IgD-negative memory B cell (primary cell): Measurements from ENCODE around the gene ZNF580. TPM values are rescaled to one million over a fixed set of nuclear protein-coding genes. Genes with fewer than 3 reads are reported as not detected.

Experiments used
- H3K27ac Mint-ChIP-seq, 3 donors: one replicate each; pipeline ENCODE4 v1.8.0; 2020 to 2022; ENCODE audit warnings: mild to moderate bottlenecking in 3 of 3, mixed read lengths in 3 of 3, moderate library complexity in 1 of 3
- H3K27me3 Mint-ChIP-seq: one replicate; pipeline ENCODE4 v1.8.0; 2021; ENCODE audit warnings: mixed read lengths
- H3K36me3 Mint-ChIP-seq: one replicate; pipeline ENCODE4 v1.8.0; 2020; ENCODE audit warnings: mild to moderate bottlenecking, mixed read lengths
- H3K4me1 Mint-ChIP-seq, 3 donors: one replicate each; pipeline ENCODE4 v1.8.0; 2020 to 2022; ENCODE audit warnings: mixed read lengths in 3 of 3, mild to moderate bottlenecking in 1 of 3
- H3K4me3 Mint-ChIP-seq, 4 donors: one replicate each; pipeline ENCODE4 v1.8.0; 2020 to 2022; ENCODE audit warnings: mild to moderate bottlenecking in 4 of 4, mixed read lengths in 4 of 4, moderate library complexity in 3 of 4
- H3K9me3 Mint-ChIP-seq, 3 donors: one replicate each; pipeline ENCODE4 v1.8.0; 2020 to 2021; ENCODE audit warnings: mixed read lengths in 3 of 3, mild to moderate bottlenecking in 1 of 3
- polyA plus RNA-seq: library from polyadenylated mRNA; unstranded; fragments of 300-500 nt; fragmentation: Illumina TruSeq; gene quantifications from one replicate; pipeline ENCODE4 v1.2.3, GENCODE V29; 2021

ZNF580 gene
- polyA plus RNA-seq, 1 donor from 2014 or later: 38.4 TPM

DNA sequence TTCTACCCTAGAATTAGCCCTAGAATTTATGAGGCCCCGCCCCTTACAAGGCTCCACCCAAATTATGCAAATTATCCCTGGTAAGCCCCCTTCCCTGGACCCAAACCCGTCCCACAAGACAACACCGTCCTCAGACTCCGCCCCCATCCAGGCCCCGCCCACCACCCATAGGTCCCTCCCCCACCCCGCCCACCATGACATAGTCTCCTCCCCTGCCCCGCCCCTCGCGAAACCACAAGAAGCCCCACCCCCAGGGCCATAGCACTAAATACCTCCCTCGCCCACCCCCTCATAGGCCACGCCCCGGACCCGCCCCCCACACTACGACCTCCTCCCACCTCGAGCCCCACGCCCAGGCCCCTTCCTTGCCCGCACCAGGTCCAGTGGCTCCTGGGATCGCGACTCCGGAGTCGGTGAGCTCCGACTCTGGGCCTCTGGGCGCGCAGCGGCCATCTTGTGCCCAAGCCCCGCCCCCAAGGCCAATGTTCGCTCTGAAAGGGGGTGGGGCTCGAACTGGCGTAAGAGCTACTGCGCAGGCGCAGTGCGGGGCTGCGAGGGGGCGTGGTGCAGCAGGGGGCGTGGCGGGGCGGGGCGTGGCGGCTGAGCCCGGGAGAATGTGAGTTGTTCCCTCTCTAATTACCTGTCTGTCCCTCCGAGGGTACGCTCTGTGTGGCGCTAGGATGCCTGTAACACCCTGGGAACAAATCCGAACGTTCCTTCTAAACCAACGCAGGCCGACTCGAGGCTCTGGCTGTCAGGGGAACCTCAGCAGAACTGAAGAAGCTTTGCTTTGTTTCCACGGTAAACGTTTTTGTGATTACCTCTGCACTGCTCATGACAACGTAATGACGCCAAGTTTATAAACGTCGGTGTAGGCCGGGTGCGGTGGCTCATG, 16.4 kb upstream of the ZNF580 start, which contains the start of gene ZNF784:
Gene ZNF784, minus strand, starts transcription at position 458 of the 895 bp plus-strand sequence. Its CDS starts 5 bp downstream, at position 453.
- Mint-ChIP-seq H3K27ac (peak within 1 kb of the TSS; percentile 94 to 97 (median 97)), H3K4me3 (peak within 1 kb of the TSS; percentile 85 to 99 (median 96))

DNA sequence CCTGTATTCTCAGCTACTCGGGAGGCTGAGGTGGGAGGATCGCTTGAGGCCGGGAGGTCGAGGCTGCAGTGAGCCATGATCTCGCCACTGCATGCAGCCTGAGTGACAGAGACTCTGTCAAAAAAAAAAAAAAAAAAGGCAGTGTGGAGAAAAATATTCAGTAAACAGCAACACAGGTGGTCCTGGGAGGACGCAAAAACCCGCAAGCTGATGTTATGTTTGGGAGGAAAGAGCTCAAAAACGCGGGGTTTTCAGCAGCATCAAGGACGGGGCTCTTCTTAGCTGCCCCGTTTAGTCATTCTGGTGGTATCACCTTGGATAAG, 15.8 kb upstream of the ZNF580 start:
- Mint-ChIP-seq H3K4me1 (peaks cover 6 to 10% (median 6%) of the 10 kb centered on the region in 3 donors), H3K27ac (peak overlapping the region; percentile 94 to 97 (median 97)), H3K9me3 (no peaks in the 10 kb centered on the region), H3K4me3 (peak overlapping the region; percentile 85 to 99 (median 96)), H3K27me3 (no peaks in the 10 kb centered on the region), H3K36me3 (peaks cover 2% of the 10 kb centered on the region)

More for the DNA sequence above, 16.4 kb upstream of the ZNF580 start, which contains the start of gene ZNF784:
- H3K4me1 Mint-ChIP-seq: peaks cover 6 to 14% (median 6%) of the 10 kb centered on the region in 3 donors
- no peaks in the 10 kb centered on the region for H3K9me3 Mint-ChIP-seq
- peaks cover 2% of the 10 kb centered on the region for H3K36me3 Mint-ChIP-seq
- H3K27me3 Mint-ChIP-seq: no peaks in the 10 kb centered on the region

DNA sequence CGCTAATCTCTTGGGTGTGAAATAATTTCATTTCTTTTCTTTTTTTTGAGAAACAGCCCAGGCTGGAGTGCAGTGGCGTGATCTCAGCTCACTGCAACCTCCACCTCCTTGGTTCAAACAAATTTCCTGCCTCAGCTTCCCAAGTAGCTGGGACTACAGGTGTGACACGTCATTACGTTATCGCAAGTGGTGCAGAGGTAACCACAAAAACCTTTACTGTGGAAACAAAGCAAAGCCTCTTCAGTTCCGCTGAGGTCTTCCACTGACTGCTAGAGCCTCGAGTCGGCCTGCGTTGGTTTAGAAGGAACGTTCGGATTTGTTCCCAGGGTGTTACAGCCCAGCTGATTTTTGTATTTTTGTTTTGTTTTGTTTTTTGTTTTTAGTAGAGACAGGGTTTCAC, 14.5 kb upstream of the ZNF580 start:
- peak overlapping the region in 2 of 3 donors; percentile 43 to 72 for H3K27ac Mint-ChIP-seq
- H3K4me3 Mint-ChIP-seq: peak overlapping the region in 2 of 4 donors; percentile 22 to 25
- H3K4me1 Mint-ChIP-seq: peaks cover 2 to 11% (median 7%) of the 10 kb centered on the region in 3 donors
- no peaks in the 10 kb centered on the region for H3K27me3 Mint-ChIP-seq
- no peaks in the 10 kb centered on the region for H3K9me3 Mint-ChIP-seq
- peaks cover 2% of the 10 kb centered on the region for H3K36me3 Mint-ChIP-seq

DNA sequence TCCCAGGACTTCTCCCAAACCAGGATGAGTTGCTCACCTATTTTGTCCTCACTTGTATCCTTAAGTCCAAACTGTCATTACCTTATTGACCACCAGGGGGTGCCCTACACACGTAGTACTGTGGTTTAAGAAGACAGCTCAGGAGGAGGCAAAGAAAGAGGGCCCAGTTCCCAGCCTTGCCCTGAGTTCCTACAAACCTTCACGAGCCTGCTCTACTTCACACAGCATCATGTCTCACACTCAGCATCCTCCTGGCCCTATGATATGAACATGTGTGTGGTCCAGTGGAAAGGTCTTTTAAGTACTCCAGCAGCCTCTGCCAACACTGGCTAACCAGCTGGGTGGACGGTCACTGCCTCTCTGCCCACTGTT, 8.4 kb upstream of the ZNF580 start:
- Mint-ChIP-seq H3K9me3 (no peaks in the 10 kb centered on the region), H3K36me3 (peaks cover 6% of the 10 kb centered on the region), H3K4me1 (peaks cover 16 to 38% (median 36%) of the 10 kb centered on the region in 3 donors), H3K27ac (peak overlapping the region; percentile 64 to 76 (median 70)), H3K27me3 (no peaks in the 10 kb centered on the region), H3K4me3 (peak overlapping the region in 3 of 4 donors; percentile 63 to 71 (median 67))

DNA sequence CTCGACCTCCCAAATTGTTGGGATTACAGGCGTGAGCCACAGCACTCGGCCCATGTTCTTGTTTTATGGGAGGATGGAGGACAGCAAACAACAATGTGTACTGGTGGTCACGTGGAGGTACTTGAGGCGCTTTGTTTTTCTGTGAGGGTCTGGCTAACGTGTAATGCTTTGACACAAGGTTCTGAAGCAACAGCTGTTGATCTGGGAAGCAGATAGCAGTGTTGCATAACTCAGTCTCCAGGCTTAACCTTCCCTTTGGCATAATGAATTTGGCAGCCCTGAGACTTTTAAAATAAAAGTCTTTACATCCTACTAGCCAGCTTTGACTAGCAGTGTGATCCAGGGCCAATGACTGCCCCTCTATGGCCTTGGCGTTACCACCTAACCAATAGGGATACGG, 6.9 kb upstream of the ZNF580 start:
- Mint-ChIP-seq H3K27ac (peak overlapping the region in 2 of 3 donors; percentile 99), H3K36me3 (peaks cover 6% of the 10 kb centered on the region), H3K4me1 (peaks cover 21 to 45% (median 41%) of the 10 kb centered on the region in 3 donors), H3K4me3 (peak overlapping the region; percentile 33 to 99 (median 98)), H3K9me3 (no peaks in the 10 kb centered on the region), H3K27me3 (no peaks in the 10 kb centered on the region)

DNA sequence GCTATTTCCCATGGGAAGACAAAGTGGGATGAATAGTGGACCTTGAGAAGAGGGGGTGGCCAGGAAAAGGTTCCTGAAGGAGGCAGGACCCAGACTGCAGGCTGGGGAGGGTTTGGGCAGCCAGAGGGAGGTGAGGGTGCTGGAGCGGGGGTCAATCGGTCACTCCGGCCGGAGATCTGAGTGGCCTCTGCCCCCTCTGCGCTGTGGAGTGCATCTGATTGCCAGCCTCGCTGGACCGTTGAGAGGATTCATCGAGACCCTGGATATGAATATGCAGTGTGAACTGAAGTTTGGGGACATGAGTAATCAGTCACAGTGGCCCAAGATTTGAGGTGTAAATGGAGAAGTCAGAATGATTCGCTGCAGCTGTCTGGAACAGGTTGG, 5.5 kb upstream of the ZNF580 start:
- Mint-ChIP-seq H3K36me3 (peaks cover 8% of the 10 kb centered on the region), H3K4me1 (peaks cover 21 to 54% (median 51%) of the 10 kb centered on the region in 3 donors), H3K27ac (peak overlapping the region; percentile 99 to 100 (median 99)), H3K4me3 (peak overlapping the region; percentile 96 to 99 (median 98)), H3K9me3 (peaks cover 0 to 2% (median 0%) of the 10 kb centered on the region in 3 donors), H3K27me3 (no peaks in the 10 kb centered on the region)

DNA sequence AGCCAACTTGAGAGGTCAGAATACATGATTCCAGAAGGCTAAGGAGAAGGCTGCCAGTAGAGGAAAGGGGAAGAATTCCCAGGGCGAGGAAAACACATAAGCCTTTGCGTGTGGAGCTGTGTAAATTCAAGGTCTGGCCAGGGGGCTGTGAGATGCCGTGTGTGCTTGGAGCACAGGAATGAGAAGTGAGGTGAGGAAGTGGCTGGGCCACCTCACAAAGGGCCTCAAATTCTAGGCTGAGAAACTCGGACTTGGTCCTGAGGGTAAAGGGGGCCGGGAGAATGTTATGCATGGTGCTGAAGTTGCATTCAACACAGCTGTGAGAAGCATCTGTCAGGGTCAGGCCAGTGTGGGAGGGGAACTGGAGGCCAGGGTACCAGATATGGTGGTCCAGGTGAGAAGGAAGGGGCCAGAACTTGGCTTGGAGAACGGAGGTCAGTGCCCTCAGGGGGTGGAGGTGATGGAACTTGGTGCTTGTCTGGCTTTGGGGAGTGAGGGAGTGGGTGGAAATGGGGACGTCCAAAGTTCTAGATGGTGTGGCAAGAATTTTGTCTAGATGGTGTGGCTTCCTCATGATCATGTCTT, 4.9 kb upstream of the ZNF580 start:
- Mint-ChIP-seq H3K4me3 (peak overlapping the region; percentile 96 to 99 (median 98)), H3K27me3 (no peaks in the 10 kb centered on the region), H3K9me3 (peaks cover 0 to 2% (median 0%) of the 10 kb centered on the region in 3 donors), H3K4me1 (peaks cover 21 to 57% (median 53%) of the 10 kb centered on the region in 3 donors), H3K36me3 (peaks cover 8% of the 10 kb centered on the region), H3K27ac (peak overlapping the region; percentile 99 to 100 (median 99))

DNA sequence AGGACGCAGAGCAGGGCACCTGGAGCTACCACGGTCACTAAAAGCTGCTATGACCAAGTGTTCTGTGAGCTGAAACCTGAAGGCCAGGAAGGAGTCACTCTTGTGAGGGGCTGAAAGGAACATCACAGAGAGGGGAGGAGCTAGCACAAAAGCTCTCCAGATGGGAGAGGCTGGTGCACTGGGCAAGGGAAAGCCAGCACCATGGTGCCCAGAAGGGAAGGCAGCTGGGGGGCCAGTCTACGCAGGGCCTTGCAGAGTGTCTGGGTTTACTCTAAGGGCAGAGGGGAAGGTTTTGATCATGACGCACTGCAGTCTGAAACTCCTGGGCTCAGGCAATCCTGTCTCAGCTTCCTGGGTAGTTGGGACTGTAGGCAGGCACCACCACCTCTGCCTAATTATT, 4.1 kb upstream of the ZNF580 start:
- Mint-ChIP-seq H3K36me3 (peaks cover 8% of the 10 kb centered on the region), H3K4me3 (peak overlapping the region; percentile 96 to 99 (median 98)), H3K27me3 (no peaks in the 10 kb centered on the region), H3K9me3 (peaks cover 0 to 2% (median 0%) of the 10 kb centered on the region in 3 donors), H3K27ac (peak overlapping the region; percentile 59 to 99 (median 99)), H3K4me1 (peaks cover 21 to 54% (median 51%) of the 10 kb centered on the region in 3 donors)

DNA sequence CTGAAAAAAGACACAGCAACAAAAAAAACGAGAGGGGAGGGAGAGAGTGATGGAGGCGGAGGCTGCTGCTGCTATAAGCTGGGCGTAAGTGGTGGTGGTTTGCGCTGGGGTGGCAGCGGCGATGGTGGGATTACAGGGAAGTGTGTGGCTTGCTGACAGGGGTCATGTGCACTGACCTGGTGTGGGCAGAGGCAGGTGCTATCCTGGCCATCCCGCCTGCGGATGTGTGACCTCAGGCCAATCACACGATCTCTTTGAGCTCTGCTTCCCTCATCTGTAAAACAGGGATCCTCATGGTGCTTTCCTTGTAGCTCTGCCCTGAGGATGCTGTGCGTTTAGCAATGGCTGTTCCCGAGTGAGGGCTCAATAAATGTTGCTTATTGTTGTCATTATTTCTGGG, 3.3 kb upstream of the ZNF580 start:
- Mint-ChIP-seq H3K9me3 (peaks cover 0 to 2% (median 0%) of the 10 kb centered on the region in 3 donors), H3K27me3 (no peaks in the 10 kb centered on the region), H3K27ac (peak overlapping the region in 2 of 3 donors; percentile 73 to 99), H3K36me3 (peaks cover 8% of the 10 kb centered on the region), H3K4me1 (peaks cover 20 to 48% (median 47%) of the 10 kb centered on the region in 3 donors), H3K4me3 (peak overlapping the region; percentile 12 to 96 (median 70))

DNA sequence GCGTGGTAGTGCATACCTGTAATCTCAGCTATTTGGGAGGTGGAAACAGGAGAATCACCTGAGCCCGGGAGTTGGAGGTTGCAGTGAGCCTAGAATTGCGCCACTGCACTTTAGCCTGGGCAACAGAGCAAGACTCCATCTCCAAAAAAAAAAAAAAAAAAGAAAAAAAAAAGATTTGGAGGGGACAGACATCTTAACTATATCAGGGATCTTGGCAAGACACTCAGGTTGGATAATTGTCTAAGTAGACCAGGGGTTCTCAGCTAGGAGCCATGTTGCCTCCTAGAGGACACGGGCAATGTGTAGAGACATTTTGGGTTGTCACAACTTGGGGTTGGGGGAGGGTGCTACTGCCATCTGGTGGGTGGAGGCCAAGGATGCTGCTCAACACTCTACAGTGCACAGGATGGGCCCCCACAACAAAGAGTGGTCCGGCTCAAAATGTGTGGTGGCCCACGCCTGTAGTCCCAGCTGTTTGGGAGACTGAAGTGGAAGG, 1.9 kb upstream of the ZNF580 start:
- peaks cover 0 to 2% (median 0%) of the 10 kb centered on the region in 3 donors for H3K9me3 Mint-ChIP-seq
- H3K27me3 Mint-ChIP-seq: no peaks in the 10 kb centered on the region
- H3K36me3 Mint-ChIP-seq: peaks cover 8% of the 10 kb centered on the region
- H3K27ac Mint-ChIP-seq: peak overlapping the region in 2 of 3 donors; percentile 72 to 80
- H3K4me1 Mint-ChIP-seq: peaks cover 26 to 56% (median 53%) of the 10 kb centered on the region in 3 donors
- peak overlapping the region; percentile 16 to 89 (median 84) for H3K4me3 Mint-ChIP-seq

DNA sequence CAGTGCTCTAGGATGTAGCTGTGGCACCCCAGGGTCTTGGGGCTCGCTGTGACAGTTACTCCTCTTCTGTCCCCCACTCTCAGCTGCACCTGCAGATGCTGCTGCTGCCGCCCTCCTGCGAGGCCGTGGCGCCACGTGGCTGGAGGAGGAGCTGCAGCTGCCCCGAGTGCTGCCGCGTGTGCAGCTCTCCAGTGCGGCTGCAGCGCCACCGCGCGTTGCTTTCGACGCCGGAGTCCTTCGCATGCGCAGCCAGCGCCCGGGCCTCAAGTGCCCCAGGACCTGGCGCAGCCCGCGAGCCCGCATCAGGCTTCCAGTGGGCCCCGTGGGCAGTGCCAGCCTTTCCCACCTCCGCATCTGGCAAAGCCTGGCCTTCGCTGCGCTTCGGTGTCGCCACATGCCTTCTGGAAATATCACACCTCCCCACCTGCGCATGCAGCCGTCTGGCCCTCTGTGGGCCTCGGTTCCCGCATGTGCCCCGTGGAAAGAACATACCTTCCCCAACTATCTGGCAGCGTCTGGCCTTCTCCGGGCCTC, 692 bp upstream of the ZNF580 start:
- Mint-ChIP-seq H3K4me1 (peaks cover 21 to 56% (median 54%) of the 10 kb centered on the region in 3 donors), H3K4me3 (peak overlapping the region; percentile 65 to 87 (median 82)), H3K36me3 (peaks cover 4% of the 10 kb centered on the region), H3K27me3 (no peaks in the 10 kb centered on the region), H3K9me3 (peaks cover 0 to 2% (median 0%) of the 10 kb centered on the region in 3 donors), H3K27ac (peak overlapping the region; percentile 72 to 95 (median 73))

DNA sequence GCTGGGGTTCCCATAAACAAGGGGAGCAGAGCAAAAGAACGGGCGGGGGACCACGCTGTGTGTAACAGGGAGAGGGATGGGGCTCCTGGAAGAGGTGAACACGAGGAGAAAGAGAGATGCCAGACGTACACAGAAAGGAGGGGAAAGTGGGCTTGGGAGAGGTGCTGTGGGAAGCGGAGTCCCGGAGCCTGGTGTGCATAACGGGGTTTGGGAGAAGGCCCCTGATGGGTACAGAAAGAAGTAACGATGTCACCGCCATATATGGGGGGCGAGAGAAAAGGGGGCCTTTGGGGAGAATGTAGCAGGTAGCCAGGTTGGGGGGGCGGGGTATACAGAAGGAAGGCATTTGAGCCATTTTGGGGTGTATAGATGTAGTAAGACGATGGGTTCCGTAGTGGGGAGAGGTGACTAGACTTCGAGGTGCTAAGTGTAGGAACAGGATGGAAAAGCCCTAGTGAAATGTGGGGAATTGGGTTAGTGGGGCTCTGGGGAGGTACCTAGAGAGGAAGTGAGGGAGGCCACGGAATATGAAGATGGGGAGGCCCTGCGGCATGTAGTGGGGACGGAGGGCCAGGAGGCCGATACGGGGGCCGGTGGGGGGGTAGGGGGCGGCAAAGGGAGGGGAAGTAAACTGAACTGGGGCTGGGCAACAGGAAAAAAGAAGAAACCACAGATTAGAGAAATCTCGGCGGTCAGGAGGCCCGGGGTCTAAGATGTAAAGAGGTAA, 787 bp downstream of the ZNF580 start:
- H3K27ac Mint-ChIP-seq: peak overlapping the region; percentile 85 to 97 (median 92)
- H3K4me1 Mint-ChIP-seq: peaks cover 25 to 48% (median 43%) of the 10 kb centered on the region in 3 donors
- peak overlapping the region; percentile 86 to 96 (median 90) for H3K4me3 Mint-ChIP-seq
- H3K9me3 Mint-ChIP-seq: peaks cover 0 to 2% (median 0%) of the 10 kb centered on the region in 3 donors
- H3K27me3 Mint-ChIP-seq: no peaks in the 10 kb centered on the region
- peaks cover 3% of the 10 kb centered on the region for H3K36me3 Mint-ChIP-seq

DNA sequence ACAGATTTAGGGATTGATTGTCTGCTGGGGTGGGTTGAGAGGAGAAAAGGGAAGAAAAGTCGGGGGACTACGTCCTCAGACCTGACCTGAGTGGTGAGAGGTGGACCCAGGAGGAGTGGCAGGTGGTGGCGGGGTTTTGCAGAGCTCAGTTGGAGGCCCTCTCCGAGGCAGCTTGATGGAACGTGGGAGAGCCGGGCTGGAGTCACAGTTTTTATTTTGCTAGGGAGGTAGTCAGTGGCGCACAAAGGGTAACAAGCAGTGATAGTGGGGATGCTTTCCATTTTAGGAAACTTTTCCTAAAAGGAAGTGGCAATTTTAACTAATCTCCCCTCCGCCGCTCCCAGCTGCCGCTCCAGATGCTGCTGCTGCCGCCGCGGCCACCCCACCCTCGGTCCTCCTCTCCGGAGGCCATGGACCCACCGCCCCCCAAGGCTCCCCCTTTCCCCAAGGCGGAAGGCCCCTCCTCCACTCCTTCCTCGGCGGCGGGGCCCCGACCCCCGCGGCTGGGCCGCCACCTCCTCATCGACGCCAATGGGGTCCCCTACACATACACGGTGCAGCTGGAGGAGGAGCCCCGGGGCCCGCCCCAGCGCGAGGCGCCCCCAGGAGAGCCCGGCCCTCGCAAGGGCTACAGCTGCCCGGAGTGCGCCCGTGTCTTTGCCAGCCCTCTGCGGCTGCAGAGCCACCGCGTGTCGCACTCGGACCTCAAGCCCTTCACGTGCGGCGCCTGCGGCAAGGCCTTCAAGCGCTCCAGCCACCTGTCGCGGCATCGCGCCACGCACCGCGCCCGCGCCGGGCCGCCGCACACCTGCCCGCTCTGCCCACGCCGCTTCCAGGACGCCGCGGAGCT, 1.6 kb downstream of the ZNF580 start:
- Mint-ChIP-seq H3K36me3 (peaks cover 4% of the 10 kb centered on the region), H3K4me3 (peak overlapping the region; percentile 86 to 97 (median 92)), H3K9me3 (peaks cover 0 to 2% (median 0%) of the 10 kb centered on the region in 3 donors), H3K27ac (peak overlapping the region; percentile 92 to 97 (median 97)), H3K4me1 (peaks cover 32 to 45% (median 42%) of the 10 kb centered on the region in 3 donors), H3K27me3 (no peaks in the 10 kb centered on the region)
